ENCODE results near the gene ACE2. TPM values are rescaled to one million over a fixed set of nuclear protein-coding genes. Genes with fewer than 3 reads are reported as not detected.

ACE2 gene
- total RNA-seq, 2 experiments from 2014 or later, result not detected

DNA sequence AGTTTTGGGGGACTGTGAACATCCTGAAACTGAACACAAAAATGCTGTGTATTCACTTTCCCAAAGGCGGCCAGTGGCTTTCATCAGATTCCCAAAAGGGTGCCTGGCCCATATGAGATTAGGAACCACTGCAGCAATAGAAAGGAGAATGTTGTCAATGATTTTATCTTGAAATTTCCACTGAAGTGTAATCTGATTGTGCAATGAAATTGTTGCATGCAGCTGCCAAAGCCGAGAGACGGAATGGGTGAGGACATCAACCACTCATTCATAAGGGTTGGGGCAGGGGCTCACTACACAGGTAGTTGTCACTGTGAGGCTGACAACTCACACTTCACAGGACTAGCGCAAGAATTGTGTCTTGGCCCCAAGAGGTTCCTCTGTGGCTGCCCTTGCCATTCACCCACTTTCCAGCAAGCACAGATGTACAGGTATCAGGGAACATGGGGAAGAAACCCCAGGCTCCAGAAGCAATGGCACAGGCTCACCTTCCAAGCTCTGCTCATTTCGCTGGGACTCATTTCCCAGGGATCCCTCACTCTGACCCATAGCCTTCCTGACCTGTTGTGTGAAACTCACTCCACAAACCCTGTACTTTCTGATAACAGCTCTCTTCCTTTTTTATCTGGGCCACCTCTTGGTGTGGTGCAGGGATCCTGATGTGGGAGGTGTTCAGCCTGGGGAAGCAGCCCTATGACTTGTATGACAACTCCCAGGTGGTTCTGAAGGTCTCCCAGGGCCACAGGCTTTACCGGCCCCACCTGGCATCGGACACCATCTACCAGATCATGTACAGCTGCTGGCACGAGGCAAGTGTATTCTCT is 51.4 kb downstream of the ACE2 start:
- no peaks in the 10 kb centered on the region for H3K79me2 ChIP-seq (ENCODE audit: insufficient read depth, low read depth, low read length)
- no peaks in the 10 kb centered on the region for H3K4me1 ChIP-seq (ENCODE audit: insufficient read depth, low read length, poor library complexity, severe bottlenecking)
- H3K4me3 ChIP-seq (ENCODE audit: low read depth, low read length, poor library complexity, severe bottlenecking), result no peak overlapping the region
- H3K9me2 ChIP-seq (ENCODE audit: insufficient read depth, low read length), result no peaks in the 10 kb centered on the region
- H3K9me3 ChIP-seq (ENCODE audit: low read length), result no peaks in the 10 kb centered on the region
- H3K27ac ChIP-seq (ENCODE audit: low read depth, low read length, poor library complexity, severe bottlenecking), result no peak overlapping the region
- POLR2A ChIA-PET, result no interaction called here
- CTCF ChIA-PET (ENCODE audit: unreplicated experiment), result no interaction called here
- H4K20me1 ChIP-seq (ENCODE audit: insufficient read depth, low read length), result no peaks in the 10 kb centered on the region
- DNase-seq (ENCODE audit: low spot score), result no peak
- H2AFZ ChIP-seq (ENCODE audit: low read length), result no peak overlapping the region
- TF ChIP-seq EZH2phosphoT487 (IDR thresholded peaks at IDR 0.05; ENCODE audit: borderline replicate concordance, low read depth, low read length) (no peak), CTCF (conservative IDR thresholded peaks at IDR 0.05; ENCODE audit: low read length) (no peak)
- H3K4me2 ChIP-seq (ENCODE audit: low read length), result no peak overlapping the region
- intact Hi-C loops (cut with micrococcal nuclease; ENCODE audit: unreplicated experiment), result no loop called here
- H3K36me3 ChIP-seq (ENCODE audit: insufficient read depth, low read length), result no peaks in the 10 kb centered on the region
- no TSS peak for BruUV-seq (replicated peaks)

- no TSS peak for BruUV-seq (replicated peaks)
- TF ChIP-seq CTCF (conservative IDR thresholded peaks at IDR 0.05; ENCODE audit: low read length) (no peak), EZH2phosphoT487 (IDR thresholded peaks at IDR 0.05; ENCODE audit: borderline replicate concordance, low read depth, low read length) (no peak)
These were observed 53.4 kb downstream of the ACE2 start for GRCh38 chrX:15547356-15547755.

GRCh38 chrX:15546745-15547144 is 54.0 kb downstream of the ACE2 start:
- POLR2A ChIA-PET, result no interaction called here
- Histone ChIP-seq H3K4me1 (ENCODE audit: insufficient read depth, low read length, poor library complexity, severe bottlenecking) (no peaks in the 10 kb centered on the region), H3K4me2 (ENCODE audit: low read length) (no peak overlapping the region), H3K9me3 (ENCODE audit: low read length) (no peaks in the 10 kb centered on the region), H3K79me2 (ENCODE audit: insufficient read depth, low read depth, low read length) (no peaks in the 10 kb centered on the region), H3K27ac (ENCODE audit: low read depth, low read length, poor library complexity, severe bottlenecking) (no peak overlapping the region), H3K36me3 (ENCODE audit: insufficient read depth, low read length) (no peaks in the 10 kb centered on the region), H4K20me1 (ENCODE audit: insufficient read depth, low read length) (no peaks in the 10 kb centered on the region), H3K4me3 (ENCODE audit: low read depth, low read length, poor library complexity, severe bottlenecking) (no peak overlapping the region), H2AFZ (ENCODE audit: low read length) (no peak overlapping the region), H3K9me2 (ENCODE audit: insufficient read depth, low read length) (no peaks in the 10 kb centered on the region)
- no peak for DNase-seq (ENCODE audit: low spot score)
- CTCF ChIA-PET (ENCODE audit: unreplicated experiment), result no interaction called here
- TF ChIP-seq CTCF (conservative IDR thresholded peaks at IDR 0.05; ENCODE audit: low read length), result no peak
- no peak for TF ChIP-seq EZH2phosphoT487 (IDR thresholded peaks at IDR 0.05; ENCODE audit: borderline replicate concordance, low read depth, low read length)
- intact Hi-C loops (cut with micrococcal nuclease; ENCODE audit: unreplicated experiment), result no loop called here
- BruUV-seq (replicated peaks), result no TSS peak

More at GRCh38 chrX:15547356-15547755, 53.4 kb downstream of the ACE2 start:
- intact Hi-C loops (cut with micrococcal nuclease; ENCODE audit: unreplicated experiment), result no loop called here
- Histone ChIP-seq H3K4me3 (ENCODE audit: low read depth, low read length, poor library complexity, severe bottlenecking) (no peak overlapping the region), H3K4me2 (ENCODE audit: low read length) (no peak overlapping the region), H3K79me2 (ENCODE audit: insufficient read depth, low read depth, low read length) (no peaks in the 10 kb centered on the region), H3K4me1 (ENCODE audit: insufficient read depth, low read length, poor library complexity, severe bottlenecking) (no peaks in the 10 kb centered on the region), H4K20me1 (ENCODE audit: insufficient read depth, low read length) (no peaks in the 10 kb centered on the region), H3K36me3 (ENCODE audit: insufficient read depth, low read length) (no peaks in the 10 kb centered on the region), H3K9me3 (ENCODE audit: low read length) (no peaks in the 10 kb centered on the region), H3K9me2 (ENCODE audit: insufficient read depth, low read length) (no peaks in the 10 kb centered on the region), H3K27ac (ENCODE audit: low read depth, low read length, poor library complexity, severe bottlenecking) (no peak overlapping the region), H2AFZ (ENCODE audit: low read length) (no peak overlapping the region)
- ChIA-PET POLR2A (no interaction called here), CTCF (ENCODE audit: unreplicated experiment) (no interaction called here)
- DNase-seq (ENCODE audit: low spot score), result no peak

Measured in OCI-LY7 (cell line).